Lung microvascular endothelial cell (primary cell): ENCODE results near the gene ZBED6. TPM values are rescaled to one million over a fixed set of nuclear protein-coding genes. Genes with fewer than 3 reads are reported as not detected.

Source experiments
- DNase-seq, 2 donors: peaks; one replicate each; pipeline versions ENCODE4 v3.0.0 to v3.0.0-alpha.2; 2010; ENCODE audit warnings: low read depth in 2 of 2
- total RNA-seq: library from RNA; depleted of rRNA; stranded (reverse); fragments of >200 nt; gene quantifications from 2 replicates; pipeline ENCODE4 v1.2.1, GENCODE V29; 2014

ZBED6 gene
- total RNA-seq, 1 donor from 2014 or later, result 10.9 TPM

- no peak for DNase-seq
Measured at GRCh38 chr1:203839081-203839480, 43.7 kb downstream of the ZBED6 start.

- DNase-seq, result no peak
Measured at GRCh38 chr1:203840208-203840808, 44.9 kb downstream of the ZBED6 start.

GRCh38 chr1:203842559-203842876, 47.1 kb downstream of the ZBED6 start:
- no peak for DNase-seq

GRCh38 chr1:203843435-203843834, 48.0 kb downstream of the ZBED6 start:
- DNase-seq, result no peak

Other genes starting within 250 kb of the ZBED6 start
- gene ATP2B4, start 168.8 kb upstream of the ZBED6 start, total RNA-seq, result 28.8 and 50.6 TPM in 2 replicates
- gene LAX1, start 30.4 kb upstream of the ZBED6 start, total RNA-seq, result not detected in 2 replicates
- 59.9 and 78.4 TPM in 2 replicates for gene ZC3H11A, start within 50 bp of the ZBED6 start, total RNA-seq
- gene SNRPE, start 66.0 kb downstream of the ZBED6 start, total RNA-seq, result 45.2 and 63.2 TPM in 2 replicates